K562 (cell line): ENCODE results near the gene ORAI3. TPM values are rescaled to one million over a fixed set of nuclear protein-coding genes. Genes with fewer than 3 reads are reported as not detected.

ENCODE experiments used
- DMBX1 ChIP-seq: fragments of 250-450 bp; sonication (Bioruptor Pico); IDR thresholded peaks from 2 replicates; pipeline ENCODE4 v1.8.0; 2022; ENCODE audit warnings: inconsistent platforms, mild to moderate bottlenecking, moderate library complexity, borderline replicate concordance
- ID3 ChIP-seq, 2 experiments: fragments of 250-450 bp in 1 of 2; fragments of 450-650 bp in 1 of 2; sonication (Bioruptor Pico) in 1 of 2; IDR thresholded peaks; 2 replicates each; pipeline versions ENCODE4 v1.6.1 to v1.8.0; 2016 to 2021; ENCODE audit warnings: mild to moderate bottlenecking in 2 of 2, moderate library complexity in 2 of 2, missing compliant biosample characterization in 1 of 2, missing genetic modification characterization in 1 of 2
- KAT7 ChIP-seq: sonication (generic); formaldehyde crosslinking; IDR thresholded peaks from 2 replicates; pipeline ENCODE4 v1.8.0; 2022; ENCODE audit warnings: missing genetic modification reagents, mild to moderate bottlenecking, borderline replicate concordance
- LCOR ChIP-seq: sonication (generic); formaldehyde crosslinking; IDR thresholded peaks from 2 replicates; pipeline ENCODE4 v1.8.0; 2022; ENCODE audit warnings: mild to moderate bottlenecking, missing genetic modification reagents
- MAZ ChIP-seq, 2 experiments: fragments of 450-650 bp in 1 of 2; sonication (generic) in 1 of 2; formaldehyde crosslinking; IDR thresholded peaks in 1 of 2; conservative IDR thresholded peaks in 1 of 2; 2 replicates each; pipeline versions ENCODE4 v1.4.0 to v1.5.0; 2020; ENCODE audit warnings: mild to moderate bottlenecking in 1 of 2, missing genetic modification reagents in 1 of 2
- NRF1 ChIP-seq, 2 experiments: fragments of 450-650 bp; IDR thresholded peaks in 1 of 2; conservative IDR thresholded peaks in 1 of 2; 2 replicates each; pipeline ENCODE4 v1.6.1; 2014; ENCODE audit warnings: mild to moderate bottlenecking in 2 of 2
- PPARD ChIP-seq: fragments of 250-450 bp; sonication (Bioruptor Pico); IDR thresholded peaks from 2 replicates; pipeline ENCODE4 v1.8.0; 2022; ENCODE audit warnings: inconsistent platforms, mild to moderate bottlenecking, moderate library complexity
- SAP30 ChIP-seq: fragments of 200-600 bp; sonication (generic); IDR thresholded peaks from 2 replicates; pipeline ENCODE4 v1.6.1; 2012; ENCODE audit warnings: borderline replicate concordance, low read depth, mild to moderate bottlenecking, moderate library complexity, low read length, control low read depth, inconsistent platforms; ENCODE audit not compliant: insufficient read depth, poor library complexity, severe bottlenecking
- SOX6 ChIP-seq: fragments of 450-650 bp; IDR thresholded peaks from 2 replicates; pipeline ENCODE4 v1.6.1; 2014; ENCODE audit warnings: mild to moderate bottlenecking
- TOE1 ChIP-seq, 2 experiments: fragments of 450-650 bp in 1 of 2; sonication (generic) in 1 of 2; formaldehyde crosslinking in 1 of 2; IDR thresholded peaks; 2 replicates each; pipeline versions ENCODE4 v1.7.1 to v1.8.0; 2016 to 2022; ENCODE audit warnings: borderline replicate concordance in 2 of 2, mild to moderate bottlenecking in 2 of 2, antibody characterized with exemption in 1 of 2, inconsistent platforms in 1 of 2, low read depth in 1 of 2, missing genetic modification reagents in 1 of 2, moderate library complexity in 1 of 2
- VEZF1 ChIP-seq: fragments of 200-800 bp; sonication (Bioruptor generic); IDR thresholded peaks from 2 replicates; pipeline ENCODE4 v1.6.1; 2017; ENCODE audit warnings: missing genetic modification characterization, missing compliant biosample characterization
- XRCC5 ChIP-seq: fragments of 200-400 bp; formaldehyde crosslinking; IDR thresholded peaks from 2 replicates; pipeline ENCODE4 v1.6.1; 2017; ENCODE audit warnings: low read depth, mild to moderate bottlenecking, low read length
- ZEB2 ChIP-seq: fragments of 450-650 bp; IDR thresholded peaks from 2 replicates; pipeline ENCODE4 v1.6.1; 2016
- ZHX1 ChIP-seq: fragments of 150-350 bp; conservative IDR thresholded peaks from 2 replicates; pipeline ENCODE4 v1.6.1; 2014; ENCODE audit warnings: low read length
- ZNF263 ChIP-seq: sonication (generic); formaldehyde crosslinking; IDR thresholded peaks from 2 replicates; pipeline ENCODE4 v1.8.0; 2022; ENCODE audit warnings: mild to moderate bottlenecking, missing genetic modification reagents, borderline replicate concordance
- ZNF395 ChIP-seq: fragments of 200-800 bp; sonication (Bioruptor generic); IDR thresholded peaks from 2 replicates; pipeline ENCODE4 v1.6.1; 2017; ENCODE audit warnings: missing genetic modification characterization, missing compliant biosample characterization
- ZNF668 ChIP-seq: fragments of 250-450 bp; sonication (Bioruptor Pico); IDR thresholded peaks from 2 replicates; pipeline ENCODE4 v1.8.0; 2022; ENCODE audit warnings: mild to moderate bottlenecking, inconsistent platforms
- polyA plus RNA-seq, 8 experiments: library from polyadenylated mRNA; depleted of rRNA in 4 of 8; stranded (reverse) in 5 of 8; unstranded in 3 of 8; fragments of >200 nt; fragmentation: Nextera tagmentation in 2 of 8; fragmentation: Illumina TruSeq in 1 of 8; extraction: Ambion mirVana in 2 of 8; extraction: Trizol in 1 of 8; gene quantifications; 2 replicates each; pipeline versions ENCODE4 v1.2.1 to v1.2.3, GENCODE V29; 2011 to 2014; ENCODE audit warnings: inconsistent platforms in 1 of 8, missing spikeins in 1 of 8
- total RNA-seq, 7 experiments: library from RNA; depleted of rRNA in 6 of 7; stranded (reverse); fragments of >200 nt in 6 of 7; fragmentation: Illumina TruSeq in 2 of 7; extraction: Trizol in 2 of 7; gene quantifications; 2 replicates each; pipeline versions ENCODE4 v1.2.1 to v1.2.3, GENCODE V29; 2011 to 2021; ENCODE audit warnings: low replicate concordance in 1 of 7

Gene ORAI3
- total and polyA plus RNA-seq, 9 of the 15 experiments (the other 6 are each of a cell fraction or from before 2014, with no cell fraction given) = 4.9 to 23.3 (median 14.1) TPM

- TF ChIP-seq VEZF1 (CRISPR knock-in tag) (peak; percentile 95), XRCC5 (peak; percentile 55; the same call in 1 of the 2 replicates), ZNF668 (no peak), LCOR (peak; percentile 92; the same call in 1 of the 2 replicates), MAZ (CRISPR knock-in tag; conservative IDR thresholded peaks at IDR 0.05 in 1 of 2, IDR thresholded peaks at IDR 0.05 in 1 of 2) (peak; percentile 97 to 99), TOE1 (IDR thresholded peaks at IDR 0.05; ENCODE audit: borderline replicate concordance) (peak; percentile 99), TOE1 (CRISPR knock-in tag; IDR thresholded peaks at IDR 0.05; ENCODE audit: borderline replicate concordance, low read depth) (no peak), SOX6 (peak; percentile 96), ZNF395 (CRISPR knock-in tag) (peak; percentile 66; the same call in 1 of the 2 replicates), NRF1 (conservative IDR thresholded peaks at IDR 0.05 in 1 of 2, IDR thresholded peaks at IDR 0.05 in 1 of 2) (peak; percentile 75 to 82), DMBX1 (CRISPR knock-in tag) (no peak), SAP30 (no peak), PPARD (CRISPR knock-in tag) (no peak), ZHX1 (0 out of 2 replicates have a peak, but pooled peaks have one; percentile 57), KAT7 (peak; percentile 61; the same call in 1 of the 2 replicates), ID3 (CRISPR knock-in tag; IDR thresholded peaks at IDR 0.05) (no peak), ID3 (tag; IDR thresholded peaks at IDR 0.05) (peak; percentile 81), ZEB2 (peak; percentile 100), ZNF263 (CRISPR knock-in tag) (peak; percentile 31; the same call in 1 of the 2 replicates)
Measured at GRCh38 chr16:30957456-30958174, 8.7 kb downstream of the ORAI3 start, which contains the start of gene SETD1A (continued).
